GM10266 (cell line): Measurements from ENCODE around the gene ALDH4A1.

ENCODE experiments used
- DNase-seq: peaks from one replicate; pipeline ENCODE4 v3.0.0; 2012; ENCODE audit errors: extremely low spot score
- TF ChIP-seq, protein P1 (sequence below): IDR thresholded peaks from 2 replicates; pipeline ENCODE4 v1.5.1; 2012; ENCODE audit warnings: mild to moderate bottlenecking, low read depth; ENCODE audit not compliant: control insufficient read depth, insufficient read depth; ENCODE audit errors: missing control alignments

Gene ALDH4A1

GRCh38 chr1:18902523-18903290 is at the start of gene ALDH4A1:
TSS of gene ALDH4A1 (minus strand) at chr1:18902555. CDS start at chr1:18902523, 32 bp downstream.
- DNase-seq, result peak; percentile 99
- TF ChIP-seq, protein P1, sequence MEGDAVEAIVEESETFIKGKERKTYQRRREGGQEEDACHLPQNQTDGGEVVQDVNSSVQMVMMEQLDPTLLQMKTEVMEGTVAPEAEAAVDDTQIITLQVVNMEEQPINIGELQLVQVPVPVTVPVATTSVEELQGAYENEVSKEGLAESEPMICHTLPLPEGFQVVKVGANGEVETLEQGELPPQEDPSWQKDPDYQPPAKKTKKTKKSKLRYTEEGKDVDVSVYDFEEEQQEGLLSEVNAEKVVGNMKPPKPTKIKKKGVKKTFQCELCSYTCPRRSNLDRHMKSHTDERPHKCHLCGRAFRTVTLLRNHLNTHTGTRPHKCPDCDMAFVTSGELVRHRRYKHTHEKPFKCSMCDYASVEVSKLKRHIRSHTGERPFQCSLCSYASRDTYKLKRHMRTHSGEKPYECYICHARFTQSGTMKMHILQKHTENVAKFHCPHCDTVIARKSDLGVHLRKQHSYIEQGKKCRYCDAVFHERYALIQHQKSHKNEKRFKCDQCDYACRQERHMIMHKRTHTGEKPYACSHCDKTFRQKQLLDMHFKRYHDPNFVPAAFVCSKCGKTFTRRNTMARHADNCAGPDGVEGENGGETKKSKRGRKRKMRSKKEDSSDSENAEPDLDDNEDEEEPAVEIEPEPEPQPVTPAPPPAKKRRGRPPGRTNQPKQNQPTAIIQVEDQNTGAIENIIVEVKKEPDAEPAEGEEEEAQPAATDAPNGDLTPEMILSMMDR, result no peak

GRCh38 chr1:18951818-18952391 is 49.5 kb upstream of the ALDH4A1 start:
- TF ChIP-seq, protein P1, result no peak
- DNase-seq, result peak; percentile 89

DNA sequence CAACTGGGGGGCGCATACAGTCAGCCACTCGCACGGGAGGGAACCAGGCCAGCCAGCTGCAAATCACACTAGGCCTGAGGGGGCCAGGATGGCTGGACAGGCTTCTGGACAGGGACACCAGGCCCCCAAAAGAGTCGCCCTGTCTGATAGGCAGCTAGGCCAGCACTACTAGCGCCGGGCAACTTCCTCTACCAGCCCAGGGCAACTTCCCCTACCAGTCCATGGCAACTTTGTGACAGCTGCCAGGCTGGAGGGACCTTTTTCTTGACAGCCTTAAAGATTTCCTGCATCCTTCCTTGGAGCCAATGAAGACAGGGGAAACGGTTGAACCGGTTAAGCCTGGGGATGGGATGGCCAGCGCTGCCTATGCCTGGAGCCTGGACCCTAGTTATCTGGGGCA is 49.1 kb upstream of the ALDH4A1 start:
- no peak for DNase-seq
- TF ChIP-seq, protein P1, result no peak

DNA sequence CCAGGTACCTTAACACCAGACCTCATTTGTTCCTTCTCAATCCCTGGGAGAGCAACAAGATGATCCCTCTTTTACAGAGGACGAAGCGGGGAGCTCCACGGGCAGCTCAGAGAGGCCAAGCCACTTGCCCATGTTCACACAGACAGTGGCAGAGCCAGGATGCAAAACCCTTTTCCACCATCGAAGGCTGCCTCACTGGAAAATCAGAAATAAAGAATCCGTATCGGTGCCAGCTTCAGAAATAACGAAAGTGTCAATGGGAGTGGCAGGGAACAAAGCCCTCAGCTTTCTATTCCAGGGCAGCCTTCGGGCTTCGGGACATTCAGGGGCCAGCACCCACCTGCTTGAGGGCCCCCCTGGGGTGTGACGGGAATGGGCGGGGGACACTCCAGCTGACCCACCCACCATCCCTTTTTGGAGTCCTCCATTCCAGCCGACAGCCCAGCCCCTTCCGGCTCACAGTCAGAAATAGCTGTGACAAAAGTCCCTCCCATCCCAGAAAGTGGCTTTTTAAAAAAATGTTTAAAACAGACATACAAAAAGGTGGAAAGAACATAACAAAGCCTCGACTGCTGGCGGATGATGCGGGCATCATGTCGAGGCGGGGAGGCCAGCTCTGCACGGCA is 48.2 kb upstream of the ALDH4A1 start:
- TF ChIP-seq, protein P1, result no peak
- DNase-seq, result peak; percentile 73

DNA sequence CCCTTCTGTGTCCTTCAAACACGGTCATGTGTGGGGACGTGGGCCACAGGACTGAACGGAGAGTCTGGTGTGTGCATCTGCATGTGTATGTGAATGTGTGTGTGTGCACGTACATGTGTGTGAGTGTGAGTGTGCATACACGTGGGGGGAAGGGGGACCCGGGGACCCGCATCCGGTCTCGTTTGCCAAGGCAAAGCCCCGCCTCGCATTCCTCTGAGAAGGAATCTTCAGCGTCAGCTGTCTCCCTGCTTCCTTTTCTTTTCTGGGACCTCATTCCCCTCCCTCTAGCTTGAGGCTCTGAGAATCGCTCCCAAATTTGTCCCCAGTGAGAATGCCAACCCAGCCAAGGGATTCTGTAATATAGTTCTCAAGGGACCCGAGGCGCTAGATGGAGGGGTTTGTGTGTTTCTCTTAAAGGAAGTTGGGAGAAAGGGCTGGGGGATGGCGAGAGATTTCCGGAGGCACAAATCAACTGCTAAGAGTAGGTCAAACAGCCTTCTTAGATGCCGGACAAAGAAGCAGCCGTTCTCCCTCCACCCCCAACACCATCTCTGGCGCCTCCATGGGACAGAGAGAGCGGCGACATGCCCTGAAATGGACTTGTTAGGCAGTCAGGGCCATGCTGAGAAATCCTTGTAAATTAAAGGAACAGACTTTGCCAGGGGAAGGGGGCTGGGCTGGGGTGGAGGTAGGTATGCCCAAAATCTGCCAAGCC is 47.5 kb upstream of the ALDH4A1 start:
- TF ChIP-seq, protein P1, result peak; percentile 50
- peak; percentile 58 for DNase-seq

DNA sequence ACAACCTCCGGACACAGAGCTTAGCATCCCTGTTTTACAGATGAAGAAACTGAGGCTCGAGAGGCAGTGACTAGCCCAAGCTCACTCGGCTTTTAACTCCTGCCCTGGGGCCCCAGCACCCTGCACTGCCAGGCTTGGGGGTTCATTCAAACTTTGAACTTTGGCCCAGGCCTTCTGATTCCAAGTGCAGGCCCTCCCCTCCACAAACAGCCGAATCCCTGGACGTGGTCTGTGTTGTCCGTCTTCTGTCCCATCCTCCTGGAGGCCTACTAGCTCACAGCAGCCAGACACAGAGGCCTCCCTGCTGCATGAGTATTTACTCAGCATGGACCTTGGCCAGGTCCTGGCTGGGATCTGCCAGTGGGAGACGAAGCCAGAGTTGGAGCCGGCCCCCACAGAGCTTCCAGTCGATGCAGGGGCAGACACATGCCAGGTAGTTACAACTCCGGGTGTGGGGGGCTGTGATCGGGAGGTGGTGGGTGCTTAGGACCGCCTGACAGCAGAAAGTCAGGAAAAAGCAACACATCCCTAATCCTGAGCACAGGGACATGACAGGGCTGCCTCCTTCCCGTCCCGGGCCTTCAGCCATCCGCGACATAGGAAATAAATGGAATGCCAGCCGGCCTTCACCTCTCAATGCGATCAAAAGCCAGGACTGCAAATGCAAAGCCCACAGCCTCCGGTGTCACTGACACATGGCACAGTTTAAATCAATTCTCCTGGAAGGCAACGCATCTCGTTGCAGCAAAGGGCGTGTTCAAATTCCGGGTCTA is 46.7 kb upstream of the ALDH4A1 start:
- DNase-seq, result no peak
- TF ChIP-seq, protein P1, result no peak
